ENCODE measurements around the gene PLEKHA6. TPM values are rescaled to one million over a fixed set of nuclear protein-coding genes. Genes with fewer than 3 reads are reported as not detected.

The PLEKHA6 gene
- total RNA-seq, 2 experiments from 2014 or later: 0.53 to 0.82 TPM

GRCh38 chr1:204361781-204362180 is 2.1 kb upstream of the PLEKHA6 start:
- H3K36me3 ChIP-seq (ENCODE audit: insufficient read depth, low read length): no peaks in the 10 kb centered on the region
- no peaks in the 10 kb centered on the region for H3K9me3 Mint-ChIP-seq
- H3K27me3 Mint-ChIP-seq: peaks cover 9% of the 10 kb centered on the region
- peaks cover 0 to 5% of the 10 kb centered on the region in 2 experiments for H3K9me3 ChIP-seq (ENCODE audit: control insufficient read depth in 1 of 2, insufficient read depth in 1 of 2, low read length in 2 of 2)
- ChIA-PET POLR2A (interaction anchor here (2.1 kb wide), 1 partner anchor 199 kb away, joined by 7 read pairs; no protein-coding TSS in a partner anchor), CTCF (interaction anchor here (1.2 to 2.8 kb wide), 3 partner anchors 37 to 1094 kb away, joined by 3 to 14 read pairs (median 5); no protein-coding TSS in a partner anchor)
- intact Hi-C loops (cut with DNase I, micrococcal nuclease): loop anchor here (5.0 to 10.0 kb wide), 3 partner anchors 154 to 857 kb away; partner anchors contain the start of gene SNRPE (in 2 of the 2)
- no peak overlapping the region for H3K27ac Mint-ChIP-seq
- peak overlapping the region; percentile 40 for H3K4me3 Mint-ChIP-seq
- no peaks in the 10 kb centered on the region for H3K36me3 Mint-ChIP-seq (ENCODE audit: low read depth)
- ATAC-seq (ENCODE audit: poor library complexity) (no peak), DNase-seq (no peak)
- H3K27ac ChIP-seq (ENCODE audit: low read depth in 1 of 2, low read length in 2 of 2): no peak overlapping the region
- no peak overlapping the region for H3K4me3 ChIP-seq (ENCODE audit: low read length)
- TF ChIP-seq CTCF (IDR thresholded peaks at IDR 0.05): no peak
- peaks cover 20% of the 10 kb centered on the region for H3K4me1 ChIP-seq (ENCODE audit: insufficient read depth, low read length)
- H3K4me1 Mint-ChIP-seq (ENCODE audit: low read depth): peaks cover 5% of the 10 kb centered on the region
- peaks cover 0 to 5% of the 10 kb centered on the region in 2 experiments for H3K27me3 ChIP-seq (ENCODE audit: control insufficient read depth in 1 of 2, insufficient read depth in 2 of 2, low read length in 2 of 2)

DNA sequence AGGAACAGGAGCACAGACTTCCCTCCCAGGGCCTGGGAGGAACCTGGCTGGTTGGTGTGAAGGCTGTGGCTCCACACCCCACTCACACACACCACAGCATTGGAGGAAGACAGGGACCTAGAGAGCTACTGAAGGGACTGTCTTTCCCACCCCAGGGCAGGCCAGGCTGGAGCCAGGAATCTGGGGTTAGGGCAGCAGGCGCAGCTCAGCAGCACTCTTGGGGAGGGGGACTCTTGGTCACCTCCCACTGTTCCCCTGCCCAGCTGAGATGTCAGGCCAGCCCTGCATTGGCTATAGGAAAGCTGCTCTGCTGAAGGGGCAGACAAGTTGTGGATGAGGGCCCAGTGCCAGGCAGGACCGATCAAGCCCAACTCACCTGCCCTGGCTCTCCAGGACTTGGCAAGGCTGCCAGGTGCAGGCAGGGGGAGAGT is 1.6 kb upstream of the PLEKHA6 start:
- Mint-ChIP-seq H3K27me3 (peaks cover 9% of the 10 kb centered on the region), H3K27ac (no peak overlapping the region), H3K36me3 (ENCODE audit: low read depth) (no peaks in the 10 kb centered on the region)

GRCh38 chr1:204360314-204360713 is 585 bp upstream of the PLEKHA6 start:
- ChIA-PET CTCF (interaction anchor here (1.4 kb wide), 1 partner anchor 38 kb away, joined by 5 read pairs; no protein-coding TSS in a partner anchor), POLR2A (no interaction called here)
- no peaks in the 10 kb centered on the region for H3K9me3 Mint-ChIP-seq
- ATAC-seq (ENCODE audit: poor library complexity) (no peak), DNase-seq (no peak)
- Histone ChIP-seq H3K27ac (ENCODE audit: low read depth in 1 of 2, low read length in 2 of 2) (no peak overlapping the region), H3K9me3 (ENCODE audit: control insufficient read depth in 1 of 2, insufficient read depth in 1 of 2, low read length in 2 of 2) (peaks cover 0 to 5% of the 10 kb centered on the region in 2 experiments), H3K4me3 (ENCODE audit: low read length) (no peak overlapping the region), H3K36me3 (ENCODE audit: insufficient read depth, low read length) (no peaks in the 10 kb centered on the region), H3K4me1 (ENCODE audit: insufficient read depth, low read length) (peaks cover 20% of the 10 kb centered on the region), H3K27me3 (ENCODE audit: control insufficient read depth in 1 of 2, insufficient read depth in 2 of 2, low read length in 2 of 2) (peaks cover 0 to 5% of the 10 kb centered on the region in 2 experiments)
- peaks cover 9% of the 10 kb centered on the region for H3K27me3 Mint-ChIP-seq
- TF ChIP-seq CTCF (IDR thresholded peaks at IDR 0.05): no peak
- H3K4me1 Mint-ChIP-seq (ENCODE audit: low read depth): peaks cover 5% of the 10 kb centered on the region
- no peak overlapping the region for H3K4me3 Mint-ChIP-seq
- H3K27ac Mint-ChIP-seq: no peak overlapping the region
- intact Hi-C loops (cut with DNase I, micrococcal nuclease): loop anchor here (5.0 to 10.0 kb wide), 3 partner anchors 153 to 856 kb away; partner anchors contain the start of gene SNRPE (in 2 of the 2)
- no peaks in the 10 kb centered on the region for H3K36me3 Mint-ChIP-seq (ENCODE audit: low read depth)

More for the DNA sequence above, 1.6 kb upstream of the PLEKHA6 start:
- Mint-ChIP-seq H3K9me3 (no peaks in the 10 kb centered on the region), H3K4me1 (ENCODE audit: low read depth) (peaks cover 5% of the 10 kb centered on the region), H3K4me3 (peak overlapping the region; percentile 40)
- ChIA-PET POLR2A (no interaction called here), CTCF (interaction anchor here (1.4 kb wide), 1 partner anchor 37 kb away, joined by 5 read pairs; no protein-coding TSS in a partner anchor)
- H3K27ac ChIP-seq (ENCODE audit: low read depth in 1 of 2, low read length in 2 of 2): no peak overlapping the region
- no peak for ATAC-seq (ENCODE audit: poor library complexity)
- no peaks in the 10 kb centered on the region for H3K36me3 ChIP-seq (ENCODE audit: insufficient read depth, low read length)
- peaks cover 20% of the 10 kb centered on the region for H3K4me1 ChIP-seq (ENCODE audit: insufficient read depth, low read length)
- H3K4me3 ChIP-seq (ENCODE audit: low read length): no peak overlapping the region
- TF ChIP-seq CTCF (IDR thresholded peaks at IDR 0.05): no peak
- peaks cover 0 to 5% of the 10 kb centered on the region in 2 experiments for H3K27me3 ChIP-seq (ENCODE audit: control insufficient read depth in 1 of 2, insufficient read depth in 2 of 2, low read length in 2 of 2)
- H3K9me3 ChIP-seq (ENCODE audit: control insufficient read depth in 1 of 2, insufficient read depth in 1 of 2, low read length in 2 of 2): peaks cover 0 to 5% of the 10 kb centered on the region in 2 experiments
- no peak for DNase-seq
- intact Hi-C loops (cut with DNase I, micrococcal nuclease): loop anchor here (5.0 to 10.0 kb wide), 3 partner anchors 154 to 857 kb away; partner anchors contain the start of gene SNRPE (in 2 of the 2)

All from CD4-positive, alpha-beta T cell (primary cell).